SK-N-SH treated with all-trans-retinoic acid at 6 μM for 48 hours (cell line): ENCODE results near the gene ECI2.

ENCODE experiments used
- ATAC-seq: fragments of 200-7000 bp; cut with Tn5 transposase; 3 replicates; pipeline ENCODE4 v1.9.1; 2020; ENCODE audit warnings: mild to moderate bottlenecking, moderate library complexity
- ARNTL ChIP-seq: fragments of 450-650 bp; formaldehyde crosslinking; IDR thresholded peaks from 2 replicates; pipeline ENCODE4 v1.5.0; 2020; ENCODE audit warnings: low read depth, mild to moderate bottlenecking, moderate library complexity, borderline replicate concordance
- BACH2 ChIP-seq: fragments of 250-450 bp; sonication (Bioruptor Pico); IDR thresholded peaks from 2 replicates; pipeline ENCODE4 v1.9.0; 2021; ENCODE audit warnings: mild to moderate bottlenecking, borderline replicate concordance
- CREB5 ChIP-seq: fragments of 250-450 bp; sonication (Bioruptor Pico); IDR thresholded peaks from 2 replicates; pipeline ENCODE4 v1.5.1; 2020; ENCODE audit warnings: low read depth, mild to moderate bottlenecking, moderate library complexity
- CSDC2 ChIP-seq: fragments of 250-450 bp; sonication (Bioruptor Pico); IDR thresholded peaks from 2 replicates; pipeline ENCODE4 v1.5.0; 2020; ENCODE audit warnings: mild to moderate bottlenecking, moderate library complexity
- ESRRG ChIP-seq: fragments of 250-450 bp; sonication (Bioruptor Pico); IDR thresholded peaks from 2 replicates; pipeline ENCODE4 v1.6.1; 2021; ENCODE audit warnings: mild to moderate bottlenecking
- GLIS3 ChIP-seq: fragments of 250-450 bp; sonication (Bioruptor Pico); IDR thresholded peaks from 2 replicates; pipeline ENCODE4 v1.5.0; 2020; ENCODE audit warnings: mild to moderate bottlenecking, moderate library complexity
- ISL1 ChIP-seq: fragments of 250-450 bp; sonication (Bioruptor Pico); IDR thresholded peaks from 2 replicates; pipeline ENCODE4 v2.1.2; 2022; ENCODE audit warnings: mild to moderate bottlenecking, moderate library complexity
- OSR1 ChIP-seq: fragments of 250-450 bp; sonication (Bioruptor Pico); IDR thresholded peaks from 2 replicates; pipeline ENCODE4 v1.8.0; 2022; ENCODE audit warnings: moderate library complexity, mild to moderate bottlenecking, inconsistent platforms
- PATZ1 ChIP-seq: fragments of 250-450 bp; sonication (Bioruptor Pico); IDR thresholded peaks from 2 replicates; pipeline ENCODE4 v1.8.0; 2020; ENCODE audit warnings: mild to moderate bottlenecking, moderate library complexity, borderline replicate concordance
- POU6F1 ChIP-seq: fragments of 250-450 bp; sonication (Bioruptor Pico); IDR thresholded peaks from 2 replicates; pipeline ENCODE4 v1.8.0; 2021; ENCODE audit warnings: low read depth, mild to moderate bottlenecking, moderate library complexity, borderline replicate concordance
- PPARA ChIP-seq: fragments of 250-450 bp; sonication (Bioruptor Pico); IDR thresholded peaks from 2 replicates; pipeline ENCODE4 v1.5.0; 2020; ENCODE audit warnings: mild to moderate bottlenecking, borderline replicate concordance
- SNAI2 ChIP-seq: fragments of 250-450 bp; sonication (Bioruptor Pico); IDR thresholded peaks from 2 replicates; pipeline ENCODE4 v1.5.0; 2020; ENCODE audit warnings: mild to moderate bottlenecking, moderate library complexity
- TCF4 ChIP-seq: fragments of 250-450 bp; sonication (Bioruptor Pico); IDR thresholded peaks from 2 replicates; pipeline ENCODE4 v1.8.0; 2021; ENCODE audit warnings: mild to moderate bottlenecking, moderate library complexity, borderline replicate concordance
- TOX ChIP-seq: fragments of 250-450 bp; sonication (Bioruptor Pico); IDR thresholded peaks from 2 replicates; pipeline ENCODE4 v1.8.0; 2021; ENCODE audit warnings: mild to moderate bottlenecking, moderate library complexity, borderline replicate concordance
- ZC3H10 ChIP-seq: fragments of 250-450 bp; sonication (Bioruptor Pico); IDR thresholded peaks from 2 replicates; pipeline ENCODE4 v1.5.1; 2021; ENCODE audit warnings: mild to moderate bottlenecking, moderate library complexity
- ZFP3 ChIP-seq: fragments of 250-450 bp; sonication (Bioruptor Pico); IDR thresholded peaks from 2 replicates; pipeline ENCODE4 v1.5.0; 2020; ENCODE audit warnings: mild to moderate bottlenecking, moderate library complexity
- ZFP30 ChIP-seq: fragments of 450-650 bp; formaldehyde crosslinking; IDR thresholded peaks from 2 replicates; pipeline ENCODE4 v1.5.0; 2022; ENCODE audit warnings: mild to moderate bottlenecking, moderate library complexity
- ZNF565 ChIP-seq: fragments of 450-650 bp; formaldehyde crosslinking; conservative IDR thresholded peaks from 2 replicates; pipeline ENCODE4 v1.5.0; 2020; ENCODE audit warnings: low read depth, mild to moderate bottlenecking, moderate library complexity
- ZNF70 ChIP-seq: fragments of 450-650 bp; formaldehyde crosslinking; IDR thresholded peaks from 2 replicates; pipeline ENCODE4 v1.5.0; 2020; ENCODE audit warnings: mild to moderate bottlenecking, moderate library complexity
- TF ChIP-seq, protein P1 (sequence below): fragments of 250-450 bp; sonication (Bioruptor Pico); IDR thresholded peaks from 2 replicates; pipeline ENCODE4 v1.5.0; 2020; ENCODE audit warnings: mild to moderate bottlenecking, moderate library complexity

ECI2 gene

GRCh38 chr6:4155848-4156466 lies 20.6 kb upstream of the ECI2 start:
- TF ChIP-seq TCF4 (CRISPR knock-in tag) (no peak), ZFP3 (no peak), PPARA (CRISPR knock-in tag) (no peak), CSDC2 (CRISPR knock-in tag) (no peak), ESRRG (CRISPR knock-in tag) (no peak), ZNF565 (CRISPR knock-in tag) (no peak)
- TF ChIP-seq, protein P1, sequence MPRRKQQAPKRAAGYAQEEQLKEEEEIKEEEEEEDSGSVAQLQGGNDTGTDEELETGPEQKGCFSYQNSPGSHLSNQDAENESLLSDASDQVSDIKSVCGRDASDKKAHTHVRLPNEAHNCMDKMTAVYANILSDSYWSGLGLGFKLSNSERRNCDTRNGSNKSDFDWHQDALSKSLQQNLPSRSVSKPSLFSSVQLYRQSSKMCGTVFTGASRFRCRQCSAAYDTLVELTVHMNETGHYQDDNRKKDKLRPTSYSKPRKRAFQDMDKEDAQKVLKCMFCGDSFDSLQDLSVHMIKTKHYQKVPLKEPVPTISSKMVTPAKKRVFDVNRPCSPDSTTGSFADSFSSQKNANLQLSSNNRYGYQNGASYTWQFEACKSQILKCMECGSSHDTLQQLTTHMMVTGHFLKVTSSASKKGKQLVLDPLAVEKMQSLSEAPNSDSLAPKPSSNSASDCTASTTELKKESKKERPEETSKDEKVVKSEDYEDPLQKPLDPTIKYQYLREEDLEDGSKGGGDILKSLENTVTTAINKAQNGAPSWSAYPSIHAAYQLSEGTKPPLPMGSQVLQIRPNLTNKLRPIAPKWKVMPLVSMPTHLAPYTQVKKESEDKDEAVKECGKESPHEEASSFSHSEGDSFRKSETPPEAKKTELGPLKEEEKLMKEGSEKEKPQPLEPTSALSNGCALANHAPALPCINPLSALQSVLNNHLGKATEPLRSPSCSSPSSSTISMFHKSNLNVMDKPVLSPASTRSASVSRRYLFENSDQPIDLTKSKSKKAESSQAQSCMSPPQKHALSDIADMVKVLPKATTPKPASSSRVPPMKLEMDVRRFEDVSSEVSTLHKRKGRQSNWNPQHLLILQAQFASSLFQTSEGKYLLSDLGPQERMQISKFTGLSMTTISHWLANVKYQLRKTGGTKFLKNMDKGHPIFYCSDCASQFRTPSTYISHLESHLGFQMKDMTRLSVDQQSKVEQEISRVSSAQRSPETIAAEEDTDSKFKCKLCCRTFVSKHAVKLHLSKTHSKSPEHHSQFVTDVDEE (CRISPR knock-in tag), result no peak
- peak; percentile 98 for ATAC-seq

- TF ChIP-seq ARNTL (CRISPR knock-in tag) (no peak), CREB5 (CRISPR knock-in tag) (no peak), POU6F1 (CRISPR knock-in tag) (no peak), ESRRG (CRISPR knock-in tag) (no peak)
- no peak for ATAC-seq
Observed at GRCh38 chr6:4153514-4153985, 18.2 kb upstream of the ECI2 start.

- peak; percentile 62 for ATAC-seq
Observed at GRCh38 chr6:4145083-4145482, 9.7 kb upstream of the ECI2 start.

GRCh38 chr6:4139272-4139671 lies 3.9 kb upstream of the ECI2 start:
- ATAC-seq, result no peak
- TF ChIP-seq PATZ1 (no peak), ZNF70 (CRISPR knock-in tag) (no peak), ZFP3 (no peak), ZFP30 (CRISPR knock-in tag) (no peak), ZC3H10 (CRISPR knock-in tag) (no peak), OSR1 (CRISPR knock-in tag) (no peak), PPARA (CRISPR knock-in tag) (no peak), SNAI2 (no peak), CREB5 (CRISPR knock-in tag) (no peak), GLIS3 (CRISPR knock-in tag) (no peak), TOX (CRISPR knock-in tag) (no peak), ISL1 (CRISPR knock-in tag) (no peak), ARNTL (CRISPR knock-in tag) (no peak), BACH2 (no peak), ESRRG (CRISPR knock-in tag) (no peak), ZNF565 (CRISPR knock-in tag) (no peak), TCF4 (CRISPR knock-in tag) (no peak), POU6F1 (CRISPR knock-in tag) (no peak)
- TF ChIP-seq, protein P1 (CRISPR knock-in tag), result no peak

More at GRCh38 chr6:4145083-4145482, 9.7 kb upstream of the ECI2 start:
- TF ChIP-seq CSDC2 (CRISPR knock-in tag), result no peak
- TF ChIP-seq ISL1 (CRISPR knock-in tag), result peak; percentile 53
- TF ChIP-seq TCF4 (CRISPR knock-in tag), result peak; percentile 57
